ENCODE measurements around the gene MTMR6. TPM values are rescaled to one million over a fixed set of nuclear protein-coding genes. Genes with fewer than 3 reads are reported as not detected.
"Not testable (repeated sequence)": the region's sequence is repeated elsewhere in the genome, so short reads cannot be mapped to it uniquely, and the experiment has no call there.

MTMR6 gene
- total RNA-seq (2014; rRNA removed; shearing (Covaris generic); ENCODE audit: low replicate concordance): 8.3 and 15.5 TPM in 2 replicates

DNA sequence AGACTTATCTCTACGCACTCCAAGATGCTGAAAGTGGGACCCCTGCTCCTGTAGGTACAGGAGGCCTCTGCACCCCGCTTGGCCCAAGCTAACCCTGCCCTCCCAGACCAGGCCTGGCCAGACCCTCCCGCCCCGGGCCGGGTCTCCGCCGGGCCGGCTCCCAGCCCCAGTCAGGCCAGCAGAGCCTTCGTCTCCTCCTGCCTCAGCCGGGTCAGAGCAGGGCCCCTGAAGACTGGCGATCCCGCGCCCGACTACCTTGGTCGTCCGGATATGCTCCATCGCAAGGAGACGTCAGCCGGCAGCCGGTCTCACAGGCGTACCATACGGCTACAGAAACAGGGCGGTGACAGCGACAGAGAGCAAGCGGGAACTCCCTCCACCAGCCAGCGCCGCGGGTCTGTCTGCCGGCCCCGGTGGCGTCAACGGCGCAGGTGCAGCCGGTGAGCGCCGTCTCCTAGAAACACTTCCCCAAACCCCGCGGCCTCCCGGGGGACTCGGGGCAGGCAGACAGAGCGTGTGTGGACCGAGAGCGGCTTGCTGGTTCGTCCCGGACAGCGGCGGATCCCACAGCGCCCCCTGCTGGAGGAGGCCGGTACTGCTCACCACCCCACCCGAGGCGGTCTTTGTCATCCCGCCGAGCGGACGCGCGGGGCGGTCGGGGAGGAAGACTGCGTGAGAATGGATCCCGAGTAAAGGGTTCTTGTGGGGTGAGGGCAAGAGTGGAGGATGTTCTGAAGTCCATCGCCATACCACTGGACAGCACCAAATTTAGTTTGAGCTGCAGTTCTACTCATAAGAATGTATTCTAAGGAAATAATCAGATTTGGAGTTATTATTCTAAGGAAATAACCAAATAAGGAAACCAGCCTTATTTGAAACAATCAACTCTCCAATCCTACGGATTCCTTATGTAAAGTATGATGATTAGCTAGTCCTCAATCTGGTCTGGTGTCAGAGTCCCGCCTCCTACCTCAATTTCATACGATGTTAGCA lies at the start of gene MTMR6:
MTMR6 (minus strand) TSS at position 520 of the 993 bp plus-strand sequence; CDS start at position 279, 241 bp downstream.
- in situ Hi-C loops (cut with HindIII; ENCODE audit: low pct_unique_long_range_greater_than_20kb, low sequenced_read_pairs): no loop called here
- DNase-seq (ENCODE audit: low read depth): peak; percentile 86

DNA sequence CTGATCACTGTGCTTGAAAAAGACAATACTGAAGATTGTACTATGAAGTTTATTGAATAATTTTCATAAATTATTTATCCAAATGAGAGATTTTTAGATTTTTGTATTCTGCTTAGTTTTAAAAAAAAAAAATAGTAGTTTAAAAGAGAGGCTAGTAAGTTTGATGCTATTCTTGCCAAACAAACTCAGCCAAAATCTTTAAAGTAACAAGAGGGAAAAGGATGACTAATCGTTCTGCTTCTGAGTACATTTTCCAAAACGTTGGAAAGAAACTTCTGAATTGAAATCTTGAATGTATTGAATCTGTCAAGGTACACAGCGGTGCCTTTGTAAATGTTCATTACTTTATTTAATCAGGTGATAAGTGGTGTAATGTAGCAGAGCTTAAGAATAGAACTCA lies 48.6 kb upstream of the MTMR6 start:
- DNase-seq (ENCODE audit: low read depth): no peak
- in situ Hi-C loops (cut with HindIII; ENCODE audit: low pct_unique_long_range_greater_than_20kb, low sequenced_read_pairs): no loop called here

DNA sequence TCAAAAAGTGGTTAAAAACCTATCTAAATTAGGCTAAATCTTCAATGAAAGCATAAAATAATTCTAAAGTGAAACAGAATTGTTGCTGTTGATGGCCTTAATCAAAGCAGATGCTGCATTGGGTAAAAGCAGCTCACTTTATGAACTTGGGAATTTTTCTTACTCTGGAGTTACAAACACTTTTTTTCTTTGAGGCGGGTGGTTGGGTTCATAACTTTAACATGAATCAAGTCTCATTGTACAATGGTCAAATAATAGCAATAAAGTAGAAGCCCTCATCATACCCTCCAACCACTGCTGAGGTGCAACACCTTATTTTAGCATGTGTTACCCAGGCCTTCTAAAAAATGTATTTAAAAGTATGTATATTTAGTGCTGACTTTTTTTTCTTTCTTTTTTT lies 43.3 kb upstream of the MTMR6 start:
- in situ Hi-C loops (cut with HindIII; ENCODE audit: low pct_unique_long_range_greater_than_20kb, low sequenced_read_pairs): no loop called here
- no peak for DNase-seq (ENCODE audit: low read depth)

DNA sequence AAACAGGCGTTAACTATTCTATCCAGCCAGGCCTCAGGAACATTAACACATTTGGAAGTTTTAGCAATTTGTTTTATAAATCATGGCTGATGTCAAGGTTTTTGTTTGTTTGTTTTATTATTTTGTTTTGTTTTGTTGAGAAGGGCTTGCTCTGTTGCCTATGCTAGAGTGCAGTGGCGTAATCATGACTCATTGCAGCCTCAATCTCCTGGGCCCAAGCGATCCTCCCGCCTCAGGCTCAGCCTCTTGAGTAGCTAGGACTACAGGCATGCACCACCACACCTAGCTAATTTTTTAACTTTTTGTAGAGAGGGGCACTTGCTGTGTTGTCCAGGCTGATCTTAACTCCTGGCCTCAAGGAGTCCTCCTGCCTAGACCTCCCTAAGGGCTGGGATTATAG lies 42.4 kb upstream of the MTMR6 start:
- DNase-seq (ENCODE audit: low read depth): no peak
- in situ Hi-C loops (cut with HindIII; ENCODE audit: low pct_unique_long_range_greater_than_20kb, low sequenced_read_pairs): no loop called here

DNA sequence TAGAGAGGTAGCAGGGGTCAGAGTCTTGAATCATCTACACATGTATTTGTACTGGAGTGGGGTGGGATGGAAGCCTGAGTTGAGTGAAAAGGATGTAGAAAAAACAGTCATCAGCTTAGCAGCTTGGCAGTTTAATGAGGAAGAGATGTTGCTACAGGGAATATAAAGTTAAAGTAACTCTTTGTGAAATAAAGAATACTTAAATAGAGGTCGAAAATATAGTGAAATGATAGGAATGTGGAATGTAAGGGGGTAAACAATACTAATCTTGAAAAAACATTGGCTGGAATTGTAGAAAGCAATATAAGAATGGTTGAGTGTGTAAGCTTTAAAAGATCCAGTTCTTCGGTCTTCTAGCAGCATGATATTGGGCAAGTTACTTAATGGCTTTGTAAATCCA lies 36.8 kb upstream of the MTMR6 start:
- in situ Hi-C loops (cut with HindIII; ENCODE audit: low pct_unique_long_range_greater_than_20kb, low sequenced_read_pairs): no loop called here
- no peak for DNase-seq (ENCODE audit: low read depth)

DNA sequence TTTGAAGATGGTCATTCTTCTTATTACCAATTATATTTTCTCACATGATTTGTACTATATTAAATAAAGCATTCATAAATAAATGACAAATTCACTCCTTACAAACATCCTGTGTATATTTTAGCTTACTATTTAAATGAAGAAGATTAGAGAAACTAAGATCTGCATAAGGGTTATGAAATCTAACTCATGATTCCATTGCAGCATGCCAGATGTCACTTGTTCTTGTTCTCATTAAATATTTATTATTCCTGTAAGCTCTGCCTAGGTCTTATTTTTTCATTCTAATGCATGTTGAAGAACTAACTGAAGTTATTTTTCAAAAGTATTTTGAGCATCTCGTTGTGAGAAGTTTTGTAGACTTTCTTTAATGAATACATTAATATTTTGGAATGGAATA lies 32.5 kb upstream of the MTMR6 start:
- in situ Hi-C loops (cut with HindIII; ENCODE audit: low pct_unique_long_range_greater_than_20kb, low sequenced_read_pairs): no loop called here
- DNase-seq (ENCODE audit: low read depth): no peak

DNA sequence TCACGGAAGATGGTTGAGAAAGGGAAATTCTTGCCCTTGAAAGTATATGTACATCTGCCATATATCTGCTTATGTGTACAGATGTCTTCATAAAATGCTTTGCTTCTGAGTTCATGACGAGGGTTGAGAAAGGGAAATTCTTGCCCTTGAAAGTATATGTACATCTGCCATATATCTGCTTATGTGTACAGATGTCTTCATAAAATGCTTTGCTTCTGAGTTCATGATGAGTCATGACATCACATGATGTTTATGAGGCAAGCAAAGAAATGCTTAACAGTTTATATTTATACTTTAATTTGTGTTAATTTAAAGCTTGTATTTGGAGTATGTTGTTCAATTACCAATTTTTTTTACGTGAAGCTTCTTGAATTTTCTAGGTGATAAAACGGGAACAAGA lies 31.7 kb upstream of the MTMR6 start:
- DNase-seq (ENCODE audit: low read depth); in situ Hi-C loops (cut with HindIII; ENCODE audit: low pct_unique_long_range_greater_than_20kb, low sequenced_read_pairs): not testable (repeated sequence)

DNA sequence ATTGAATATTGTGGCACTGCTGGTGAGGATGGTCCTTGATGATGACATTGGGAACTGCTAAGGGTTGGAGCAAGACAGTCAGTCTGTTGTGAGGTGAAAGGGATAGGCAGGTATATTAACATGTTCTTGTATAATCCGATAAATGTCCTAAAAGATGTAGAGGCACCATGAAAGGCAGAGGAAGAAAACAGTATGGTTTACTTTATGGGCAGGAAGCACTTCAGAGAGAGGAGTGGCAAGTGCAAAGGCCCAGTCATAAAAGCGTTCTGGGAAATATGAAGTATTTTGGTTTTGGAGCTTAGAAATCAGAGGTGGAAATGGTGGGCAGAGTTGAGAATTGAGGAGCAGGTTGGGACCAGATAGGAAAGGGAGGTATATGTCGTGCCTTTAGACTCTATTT lies 23.6 kb upstream of the MTMR6 start:
- DNase-seq (ENCODE audit: low read depth): no peak
- in situ Hi-C loops (cut with HindIII; ENCODE audit: low pct_unique_long_range_greater_than_20kb, low sequenced_read_pairs): no loop called here

DNA sequence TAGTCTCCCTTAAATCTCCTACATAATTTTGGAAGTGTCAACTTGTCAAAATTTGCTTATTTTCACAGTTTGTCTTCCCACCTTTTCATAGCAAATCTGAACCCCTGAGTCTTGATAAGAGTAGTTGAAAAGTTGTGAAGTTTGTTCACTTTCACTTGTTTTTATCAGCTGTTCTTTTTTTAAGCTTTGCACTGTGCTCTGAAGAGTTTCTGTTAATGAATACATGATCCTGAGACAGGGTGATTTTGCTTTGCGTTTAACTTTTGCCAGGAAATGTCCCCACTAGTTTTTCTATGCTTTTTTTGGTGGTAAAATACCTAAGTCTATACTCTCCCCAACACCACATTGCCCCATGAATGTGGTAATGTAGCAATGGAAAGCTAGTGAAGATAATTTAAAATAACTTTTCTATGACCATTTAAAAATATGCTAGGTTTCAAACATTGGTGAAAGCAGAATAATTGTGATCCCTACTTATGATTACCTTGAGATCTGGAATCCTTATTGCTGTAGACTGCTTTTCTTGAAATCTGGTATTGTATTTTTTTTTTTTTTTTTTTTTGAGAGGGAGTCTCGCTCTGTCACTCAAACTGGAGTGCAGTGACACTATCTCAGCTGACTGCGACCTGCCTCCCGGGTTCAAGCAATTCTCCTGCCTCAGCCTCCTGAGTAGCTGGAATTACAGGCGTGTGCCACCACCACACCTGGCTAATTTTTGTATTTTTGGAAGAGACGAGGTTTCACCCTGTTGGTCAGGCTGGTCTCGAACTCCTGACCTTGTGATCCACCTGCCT lies 19.6 kb upstream of the MTMR6 start:
- DNase-seq (ENCODE audit: low read depth): no peak
- in situ Hi-C loops (cut with HindIII; ENCODE audit: low pct_unique_long_range_greater_than_20kb, low sequenced_read_pairs): no loop called here

DNA sequence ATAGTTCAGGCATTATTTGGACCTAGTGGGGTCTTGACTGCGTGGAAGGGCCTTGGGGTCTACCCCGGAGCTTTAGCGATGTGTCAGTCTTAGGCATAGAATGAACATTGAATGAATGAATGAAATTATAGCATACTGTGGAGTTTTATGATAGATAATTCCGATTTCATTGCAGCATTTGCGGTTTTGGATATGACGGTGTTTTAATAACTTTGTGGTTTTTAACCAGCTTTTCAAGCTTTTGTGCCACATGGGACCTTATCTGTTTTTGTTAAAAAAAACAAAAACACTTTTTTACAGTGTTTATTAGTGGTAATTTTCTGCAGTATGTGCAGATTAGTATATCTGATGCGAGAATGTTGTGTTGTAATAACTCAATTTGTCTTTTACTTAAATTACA lies 14.8 kb upstream of the MTMR6 start:
- in situ Hi-C loops (cut with HindIII; ENCODE audit: low pct_unique_long_range_greater_than_20kb, low sequenced_read_pairs): no loop called here
- DNase-seq (ENCODE audit: low read depth): no peak

DNA sequence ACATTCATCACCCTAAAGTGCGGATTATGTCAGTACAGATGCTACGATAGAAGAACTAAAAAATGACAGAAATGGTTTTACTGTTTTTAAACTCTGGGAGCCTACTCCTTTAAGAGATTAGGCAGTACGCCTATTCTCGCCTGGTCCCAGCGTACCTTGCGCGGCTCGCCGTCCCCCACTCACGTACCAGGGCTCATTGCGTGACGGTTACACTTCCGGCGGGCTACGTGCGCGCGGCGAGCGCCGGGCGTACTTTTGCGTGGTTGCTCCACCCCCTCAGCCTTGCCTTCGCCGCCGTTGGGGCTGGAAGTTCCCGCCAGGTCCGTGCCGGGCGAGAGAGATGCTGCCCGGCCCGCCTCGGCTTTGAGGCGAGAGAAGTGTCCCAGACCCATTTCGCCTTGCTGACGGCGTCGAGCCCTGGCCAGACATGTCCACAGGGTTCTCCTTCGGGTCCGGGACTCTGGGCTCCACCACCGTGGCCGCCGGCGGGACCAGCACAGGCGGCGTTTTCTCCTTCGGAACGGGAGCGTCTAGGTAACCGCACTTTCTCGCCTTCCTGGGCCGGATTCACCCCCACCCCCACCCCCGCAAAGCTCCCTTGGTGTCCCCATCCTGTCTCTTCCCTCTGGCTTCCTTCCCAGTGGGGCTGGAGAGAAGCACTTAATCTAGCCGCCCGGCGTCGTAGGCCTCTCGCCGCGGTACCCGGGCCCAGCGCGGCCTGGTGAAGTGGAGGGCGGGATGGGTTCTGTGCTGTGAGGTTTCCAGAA lies 14.2 kb upstream of the MTMR6 start, which contains the start of gene NUP58:
NUP58 (plus strand) TSS at position 279 of the 767 bp plus-strand sequence; CDS start at position 428, 149 bp downstream.
- peak; percentile 85 for DNase-seq (ENCODE audit: low read depth)
- in situ Hi-C loops (cut with HindIII; ENCODE audit: low pct_unique_long_range_greater_than_20kb, low sequenced_read_pairs): no loop called here

DNA sequence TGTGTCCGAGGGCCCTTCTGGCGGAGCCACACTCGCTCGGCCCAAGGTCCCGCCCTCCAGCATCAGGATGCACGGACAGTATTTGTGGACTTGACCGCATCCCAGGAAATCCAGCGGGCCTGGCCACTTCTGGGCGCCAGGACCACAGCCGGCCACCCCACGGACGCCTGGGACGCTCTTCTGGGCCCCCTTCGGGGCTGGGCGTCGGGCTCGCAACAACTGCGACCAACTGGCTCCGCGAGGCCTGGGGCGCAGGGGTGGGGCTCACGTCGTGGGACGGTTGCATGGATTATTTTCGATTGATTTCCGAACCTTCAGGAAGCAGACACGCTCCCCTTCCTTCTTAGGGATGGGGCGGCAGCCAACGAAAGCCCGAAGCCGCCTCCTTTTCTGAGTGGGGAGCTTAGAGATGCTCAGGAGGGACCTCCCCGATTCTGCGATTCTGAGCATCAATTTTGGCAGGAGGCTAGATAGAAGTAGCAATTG lies 13.6 kb upstream of the MTMR6 start:
- in situ Hi-C loops (cut with HindIII; ENCODE audit: low pct_unique_long_range_greater_than_20kb, low sequenced_read_pairs): no loop called here
- DNase-seq (ENCODE audit: low read depth): no peak

DNA sequence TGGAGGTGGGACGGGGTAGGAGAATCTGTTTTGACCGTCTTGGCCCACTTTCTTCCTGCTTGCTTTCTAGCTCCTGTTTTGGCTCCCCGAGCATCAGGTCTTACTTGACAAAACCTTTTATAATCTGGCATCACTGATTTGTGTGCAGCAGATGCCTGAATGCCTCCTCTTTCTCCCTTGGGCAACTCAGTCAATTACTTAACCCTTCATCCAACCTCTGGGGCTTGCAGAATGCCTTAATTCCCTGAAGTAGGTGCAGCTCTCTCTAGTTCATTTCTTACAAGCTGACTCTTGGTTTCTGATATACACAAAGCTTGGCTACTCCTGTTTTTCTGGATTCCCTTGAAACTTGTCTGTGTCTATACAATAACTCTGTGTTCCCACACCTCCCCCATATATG lies 8.4 kb upstream of the MTMR6 start:
- in situ Hi-C loops (cut with HindIII; ENCODE audit: low pct_unique_long_range_greater_than_20kb, low sequenced_read_pairs): no loop called here
- DNase-seq (ENCODE audit: low read depth): no peak

DNA sequence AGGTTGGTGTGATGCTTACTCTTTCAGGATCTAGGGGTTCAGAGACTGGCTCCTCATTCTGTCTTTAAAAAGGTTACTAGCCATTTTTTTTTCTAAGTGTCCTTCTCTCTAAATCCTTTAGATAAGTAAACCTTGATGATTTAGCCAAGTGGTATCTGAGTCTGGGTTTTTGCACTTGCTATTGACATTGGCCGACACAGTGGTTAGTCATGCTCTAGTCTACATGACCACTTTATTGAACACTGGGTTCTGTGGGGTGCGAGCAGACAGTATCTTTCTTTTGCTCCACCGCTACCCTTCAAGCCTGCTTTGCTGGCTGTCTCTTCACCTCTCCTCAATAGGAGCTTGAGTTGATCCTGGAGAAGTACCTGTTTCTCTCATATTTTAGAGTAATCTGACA lies 7.9 kb upstream of the MTMR6 start:
- no peak for DNase-seq (ENCODE audit: low read depth)
- in situ Hi-C loops (cut with HindIII; ENCODE audit: low pct_unique_long_range_greater_than_20kb, low sequenced_read_pairs): no loop called here

DNA sequence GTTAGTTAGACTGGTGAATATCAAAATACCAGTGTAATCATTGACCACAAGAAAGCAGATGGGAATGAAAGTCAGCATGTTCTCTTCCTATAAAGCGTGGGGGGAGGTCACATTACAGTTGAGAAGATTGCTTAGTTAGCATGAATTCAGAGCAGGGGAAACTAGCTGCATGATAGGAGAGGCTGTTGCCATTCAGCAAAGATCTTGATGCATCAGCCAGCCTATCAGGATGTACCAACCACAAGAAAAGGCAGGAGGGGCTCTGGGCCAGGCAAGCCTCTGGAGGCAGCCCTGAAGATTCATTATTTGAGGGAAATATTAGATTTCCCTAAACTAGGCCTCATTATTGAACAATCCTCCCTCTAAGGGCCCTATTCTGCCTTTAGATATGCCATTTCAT lies 5.0 kb upstream of the MTMR6 start:
- in situ Hi-C loops (cut with HindIII; ENCODE audit: low pct_unique_long_range_greater_than_20kb, low sequenced_read_pairs): no loop called here
- peak; percentile 32 for DNase-seq (ENCODE audit: low read depth)

DNA sequence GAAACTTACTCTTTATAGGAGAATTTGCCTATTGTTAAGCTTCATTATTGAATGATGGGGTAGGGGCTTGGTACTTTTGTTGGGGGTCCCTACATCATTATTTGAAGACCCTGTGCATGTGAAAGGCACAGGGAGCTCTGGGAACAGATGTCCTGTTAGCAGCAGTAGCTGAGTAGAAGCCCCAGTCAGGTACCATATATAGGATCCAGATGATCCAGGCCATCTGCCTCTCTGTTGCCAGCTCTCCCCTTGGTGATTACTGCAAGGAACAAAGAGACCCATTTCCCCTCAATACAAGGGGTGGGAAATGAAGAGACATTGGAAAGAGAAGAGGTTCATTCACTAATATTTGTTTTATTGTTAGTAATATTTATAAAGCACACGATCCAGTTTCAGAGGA lies 4.4 kb upstream of the MTMR6 start:
- in situ Hi-C loops (cut with HindIII; ENCODE audit: low pct_unique_long_range_greater_than_20kb, low sequenced_read_pairs): no loop called here
- no peak for DNase-seq (ENCODE audit: low read depth)

DNA sequence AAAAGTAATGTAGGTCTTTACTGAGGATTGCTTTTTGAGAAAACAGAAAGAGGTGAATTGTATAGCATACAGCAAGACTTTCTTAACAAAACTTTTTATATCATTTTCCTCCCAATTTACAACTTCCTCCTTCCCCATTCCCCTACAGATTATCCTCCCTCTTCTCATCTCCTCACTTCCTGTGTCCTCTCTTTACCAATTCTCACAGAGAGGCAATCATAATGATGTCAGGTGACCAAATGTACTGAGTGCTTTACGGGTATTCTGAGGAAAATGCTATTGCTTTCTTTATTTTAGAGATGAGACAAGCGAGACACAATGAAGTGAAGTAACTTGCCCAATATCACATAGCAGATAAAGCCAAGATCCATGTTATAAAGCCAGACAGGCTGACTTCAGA lies 1.7 kb upstream of the MTMR6 start:
- in situ Hi-C loops (cut with HindIII; ENCODE audit: low pct_unique_long_range_greater_than_20kb, low sequenced_read_pairs): no loop called here
- DNase-seq (ENCODE audit: low read depth): no peak

DNA sequence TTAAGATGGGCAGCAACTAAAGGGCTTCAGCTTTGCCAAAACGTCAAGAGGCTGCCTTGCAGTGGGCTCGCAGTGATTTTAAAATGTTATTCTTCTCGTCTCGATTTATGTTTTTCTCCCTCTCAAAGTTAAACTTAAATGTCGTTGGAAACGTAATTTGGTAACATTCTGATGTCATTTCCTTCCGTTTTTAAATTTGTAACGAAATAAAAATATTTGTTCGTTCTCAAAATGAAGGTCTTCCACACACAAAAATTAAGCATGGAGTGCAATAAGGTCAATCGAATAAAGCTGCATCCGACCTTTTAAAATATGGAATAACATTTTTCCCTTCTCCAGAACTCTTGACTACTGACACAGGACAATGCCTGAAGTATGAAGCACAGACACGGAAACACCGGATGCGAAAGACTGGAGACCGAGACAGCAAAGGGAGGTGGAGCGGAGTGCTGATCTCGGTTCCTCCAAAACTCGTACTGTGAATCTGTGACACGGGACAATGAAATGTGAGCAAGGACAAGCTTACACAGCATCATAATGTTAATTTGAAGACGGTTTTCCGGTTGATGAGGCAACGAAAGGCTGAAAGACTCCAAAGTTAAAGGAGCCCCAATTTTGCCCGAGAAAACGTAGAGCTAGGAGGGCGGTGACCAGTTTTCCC lies 850 bp downstream of the MTMR6 start:
- DNase-seq (ENCODE audit: low read depth): peak; percentile 30

More for the DNA sequence above, 850 bp downstream of the MTMR6 start:
- in situ Hi-C loops (cut with HindIII; ENCODE audit: low pct_unique_long_range_greater_than_20kb, low sequenced_read_pairs): no loop called here
